Measurements from ENCODE around the gene CALN1. TPM values are rescaled to one million over a fixed set of nuclear protein-coding genes. Genes with fewer than 3 reads are reported as not detected.

The CALN1 gene
- total and polyA plus RNA-seq, 3 donors from 2014 or later, result 4.3 to 6.2 (median 4.4) TPM

DNA sequence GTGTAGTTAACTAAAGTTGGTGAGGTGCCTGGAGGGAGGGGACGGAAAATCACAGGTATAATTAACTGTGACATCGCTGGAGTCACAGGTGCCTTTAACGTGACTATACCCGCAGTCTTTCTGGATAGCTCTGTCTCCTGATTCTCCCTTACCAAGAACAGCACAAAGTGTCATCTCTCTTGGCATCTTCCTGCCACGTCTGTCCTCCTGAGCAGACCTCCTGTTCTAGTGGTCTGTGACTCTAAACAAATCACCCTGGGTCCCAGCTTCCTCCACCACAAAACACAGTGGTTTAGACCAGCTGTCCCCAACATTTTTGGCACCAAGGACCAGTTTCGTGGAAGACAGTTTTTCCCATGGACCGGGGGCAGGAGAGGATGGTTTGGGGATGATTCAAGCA, 90.5 kb downstream of the CALN1 start:
- Histone ChIP-seq H3K4me3 (no peak overlapping the region), H3K27me3 (no peaks in the 10 kb centered on the region), H3K36me3 (ENCODE audit: low read depth, missing control alignments) (no peaks in the 10 kb centered on the region), H3K4me1 (no peaks in the 10 kb centered on the region), H3K27ac (no peak overlapping the region), H3K9me3 (no peaks in the 10 kb centered on the region)
- intact Hi-C loops (cut with DNase I; ENCODE audit: low total_unique reads), result no loop called here
- no peak for TF ChIP-seq POLR2A (IDR thresholded peaks at IDR 0.05)
- TF ChIP-seq, protein P1, sequence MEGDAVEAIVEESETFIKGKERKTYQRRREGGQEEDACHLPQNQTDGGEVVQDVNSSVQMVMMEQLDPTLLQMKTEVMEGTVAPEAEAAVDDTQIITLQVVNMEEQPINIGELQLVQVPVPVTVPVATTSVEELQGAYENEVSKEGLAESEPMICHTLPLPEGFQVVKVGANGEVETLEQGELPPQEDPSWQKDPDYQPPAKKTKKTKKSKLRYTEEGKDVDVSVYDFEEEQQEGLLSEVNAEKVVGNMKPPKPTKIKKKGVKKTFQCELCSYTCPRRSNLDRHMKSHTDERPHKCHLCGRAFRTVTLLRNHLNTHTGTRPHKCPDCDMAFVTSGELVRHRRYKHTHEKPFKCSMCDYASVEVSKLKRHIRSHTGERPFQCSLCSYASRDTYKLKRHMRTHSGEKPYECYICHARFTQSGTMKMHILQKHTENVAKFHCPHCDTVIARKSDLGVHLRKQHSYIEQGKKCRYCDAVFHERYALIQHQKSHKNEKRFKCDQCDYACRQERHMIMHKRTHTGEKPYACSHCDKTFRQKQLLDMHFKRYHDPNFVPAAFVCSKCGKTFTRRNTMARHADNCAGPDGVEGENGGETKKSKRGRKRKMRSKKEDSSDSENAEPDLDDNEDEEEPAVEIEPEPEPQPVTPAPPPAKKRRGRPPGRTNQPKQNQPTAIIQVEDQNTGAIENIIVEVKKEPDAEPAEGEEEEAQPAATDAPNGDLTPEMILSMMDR (IDR thresholded peaks at IDR 0.05), result no peak
- DNase-seq, result no peak
- 83 to 85% methylated on average over 7 of the region's 7 CpGs for WGBS, 2 donors

DNA sequence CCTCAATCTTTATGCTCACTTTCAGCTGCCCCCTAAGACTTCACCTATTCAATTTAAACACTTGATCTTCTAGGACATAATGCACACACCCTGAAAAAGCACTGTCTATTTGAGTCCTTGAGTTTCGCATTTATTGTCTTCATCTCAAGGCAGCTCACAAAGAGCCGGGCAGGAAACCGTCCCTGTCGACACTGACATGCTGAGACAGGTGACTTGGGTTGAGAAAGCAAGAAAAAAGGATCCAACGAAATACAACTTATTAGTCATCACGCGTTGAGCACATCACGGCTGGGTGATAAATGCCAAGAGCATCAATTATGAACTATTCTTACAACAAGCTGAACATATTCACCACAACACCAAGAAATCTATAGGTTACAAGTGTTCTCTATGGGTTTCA, 91.1 kb downstream of the CALN1 start:
- WGBS, 2 donors, result 92% methylated on average over 8 of the region's 8 CpGs
- Histone ChIP-seq H3K27ac (no peak overlapping the region), H3K4me1 (no peaks in the 10 kb centered on the region), H3K4me3 (no peak overlapping the region), H3K27me3 (no peaks in the 10 kb centered on the region), H3K9me3 (no peaks in the 10 kb centered on the region), H3K36me3 (ENCODE audit: low read depth, missing control alignments) (no peaks in the 10 kb centered on the region)
- TF ChIP-seq, protein P1 (IDR thresholded peaks at IDR 0.05), result no peak
- no peak for TF ChIP-seq POLR2A (IDR thresholded peaks at IDR 0.05)
- DNase-seq, result no peak
- intact Hi-C loops (cut with DNase I; ENCODE audit: low total_unique reads), result no loop called here

DNA sequence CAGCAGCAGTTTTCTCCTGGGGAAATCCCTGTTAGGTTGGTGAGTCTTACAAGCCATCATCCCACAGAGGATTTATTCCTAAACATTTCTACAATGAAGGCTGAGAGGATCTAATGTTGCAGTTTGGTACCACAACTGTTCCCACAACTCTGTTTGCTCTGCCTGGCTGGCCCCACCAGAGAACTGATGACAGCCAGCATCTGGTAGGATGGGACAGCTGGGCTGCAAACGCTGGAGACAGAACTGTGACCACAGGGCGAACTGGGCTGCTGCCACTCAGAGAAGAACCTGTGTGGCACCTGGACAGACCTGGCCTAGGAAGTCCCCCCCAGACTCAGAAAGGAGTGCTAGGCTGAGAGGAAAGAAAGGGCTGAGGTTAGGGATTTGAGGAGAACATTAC, 94.8 kb downstream of the CALN1 start:
- 56 to 62% methylated on average over 2 of the region's 2 CpGs for WGBS, 2 donors
- Histone ChIP-seq H3K36me3 (ENCODE audit: low read depth, missing control alignments) (no peaks in the 10 kb centered on the region), H3K4me1 (no peaks in the 10 kb centered on the region), H3K4me3 (no peak overlapping the region), H3K9me3 (no peaks in the 10 kb centered on the region), H3K27me3 (no peaks in the 10 kb centered on the region), H3K27ac (no peak overlapping the region)
- no peak for TF ChIP-seq POLR2A (IDR thresholded peaks at IDR 0.05)
- intact Hi-C loops (cut with DNase I; ENCODE audit: low total_unique reads), result no loop called here
- no peak for DNase-seq

DNA sequence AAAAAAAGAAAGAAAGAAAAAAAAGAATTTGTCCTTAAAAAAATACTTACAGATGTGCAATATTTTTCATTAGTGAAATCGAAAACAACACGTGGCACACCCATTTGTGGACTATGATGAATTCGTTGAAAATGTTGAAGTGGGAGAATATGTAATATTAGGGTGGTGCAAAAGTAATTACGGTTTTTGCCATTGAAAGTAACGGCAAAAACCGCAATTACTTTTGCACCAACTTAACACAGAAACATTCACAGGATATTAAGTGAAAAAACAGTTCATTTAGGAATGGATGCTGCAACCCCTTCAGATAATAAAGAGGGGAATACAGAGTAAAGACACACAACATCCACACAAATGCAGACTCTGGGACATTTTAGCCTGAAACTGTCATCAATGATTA, 96.0 kb downstream of the CALN1 start:
- no peak overlapping the region for H3K4me3 ChIP-seq
- intact Hi-C loops (cut with DNase I; ENCODE audit: low total_unique reads), result no loop called here
- TF ChIP-seq POLR2A (IDR thresholded peaks at IDR 0.05), result no peak
- TF ChIP-seq, protein P1 (IDR thresholded peaks at IDR 0.05), result no peak
- H3K4me1 ChIP-seq, result no peaks in the 10 kb centered on the region
- H3K9me3 ChIP-seq, result no peaks in the 10 kb centered on the region
- no peaks in the 10 kb centered on the region for H3K27me3 ChIP-seq
- H3K36me3 ChIP-seq (ENCODE audit: low read depth, missing control alignments), result no peaks in the 10 kb centered on the region
- DNase-seq, result no peak
- H3K27ac ChIP-seq, result no peak overlapping the region
- WGBS, 2 donors, result 85 to 86% methylated on average over 6 of the region's 6 CpGs

DNA sequence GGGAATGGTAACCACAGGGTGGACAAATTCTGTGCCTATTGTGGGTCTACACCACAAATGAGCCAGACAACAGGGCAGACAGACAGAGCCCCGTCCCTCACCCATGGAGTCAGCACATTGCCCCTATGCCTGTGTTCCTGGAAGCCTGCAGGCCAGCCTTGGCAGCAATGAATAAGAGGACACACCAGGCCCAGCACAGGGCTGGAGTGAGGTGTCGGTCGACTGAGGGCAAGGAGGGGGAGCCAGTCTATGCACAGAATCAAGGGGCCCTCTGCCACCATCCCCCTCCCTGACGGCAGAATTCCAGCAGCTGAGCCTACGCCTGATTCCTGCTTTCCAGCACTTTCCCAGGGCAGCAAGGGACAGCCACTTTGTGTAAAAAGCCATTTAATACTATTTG, 98.2 kb downstream of the CALN1 start:
- TF ChIP-seq, protein P1 (IDR thresholded peaks at IDR 0.05), result no peak
- no peak for TF ChIP-seq POLR2A (IDR thresholded peaks at IDR 0.05)
- no peak overlapping the region for H3K4me3 ChIP-seq
- H3K36me3 ChIP-seq (ENCODE audit: low read depth, missing control alignments), result no peaks in the 10 kb centered on the region
- no peak overlapping the region for H3K27ac ChIP-seq
- no peaks in the 10 kb centered on the region for H3K4me1 ChIP-seq
- intact Hi-C loops (cut with DNase I; ENCODE audit: low total_unique reads), result no loop called here
- WGBS, 2 donors, result 79 to 89% methylated on average over 5 of the region's 5 CpGs
- no peaks in the 10 kb centered on the region for H3K27me3 ChIP-seq
- no peaks in the 10 kb centered on the region for H3K9me3 ChIP-seq
- no peak for DNase-seq
